GM18505 (cell line): Measurements from ENCODE around the gene COPS4.
"Not testable (repeated sequence)": the region's sequence is repeated elsewhere in the genome, so short reads cannot be mapped to it uniquely, and the experiment has no call there.

Experiments used
- ATAC-seq: cut with Tn5 transposase; IDR thresholded peaks from one replicate; pipeline ENCODE4 v1.9.1; 2021; ENCODE audit not compliant: unreplicated experiment
- POLR2A ChIP-seq: IDR thresholded peaks from 4 replicates; pipeline ENCODE4 v1.6.1; 2011; ENCODE audit warnings: borderline replicate concordance; ENCODE audit not compliant: insufficient read depth, insufficient read length; ENCODE audit errors: extremely low read depth

Gene COPS4

DNA sequence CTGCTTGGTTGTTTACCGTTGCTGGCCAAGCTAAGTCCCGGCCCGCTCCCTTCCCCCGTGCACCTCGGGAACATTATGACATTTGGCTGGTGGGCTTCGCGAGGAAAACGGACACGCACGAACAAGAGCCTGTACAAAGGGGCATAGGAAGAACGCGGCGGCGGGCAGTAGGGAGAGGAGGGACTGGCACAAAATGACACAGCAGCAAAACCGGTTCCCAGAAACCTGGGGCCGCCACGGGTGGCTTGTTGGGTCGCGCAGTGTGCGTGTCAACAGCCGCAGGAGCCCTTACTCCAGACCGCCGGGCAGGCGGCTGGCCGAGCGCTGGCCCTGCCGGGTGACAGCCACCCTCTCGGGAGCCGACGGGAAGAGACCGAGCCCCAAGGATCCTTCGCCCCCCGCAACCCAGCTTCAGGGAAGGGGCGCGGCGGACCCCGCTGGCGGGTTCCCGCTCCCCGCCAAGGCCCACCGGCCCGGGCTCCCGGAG, 22.7 kb upstream of the COPS4 start:
- TF ChIP-seq POLR2A = no peak
- ATAC-seq = peak; percentile 14

DNA sequence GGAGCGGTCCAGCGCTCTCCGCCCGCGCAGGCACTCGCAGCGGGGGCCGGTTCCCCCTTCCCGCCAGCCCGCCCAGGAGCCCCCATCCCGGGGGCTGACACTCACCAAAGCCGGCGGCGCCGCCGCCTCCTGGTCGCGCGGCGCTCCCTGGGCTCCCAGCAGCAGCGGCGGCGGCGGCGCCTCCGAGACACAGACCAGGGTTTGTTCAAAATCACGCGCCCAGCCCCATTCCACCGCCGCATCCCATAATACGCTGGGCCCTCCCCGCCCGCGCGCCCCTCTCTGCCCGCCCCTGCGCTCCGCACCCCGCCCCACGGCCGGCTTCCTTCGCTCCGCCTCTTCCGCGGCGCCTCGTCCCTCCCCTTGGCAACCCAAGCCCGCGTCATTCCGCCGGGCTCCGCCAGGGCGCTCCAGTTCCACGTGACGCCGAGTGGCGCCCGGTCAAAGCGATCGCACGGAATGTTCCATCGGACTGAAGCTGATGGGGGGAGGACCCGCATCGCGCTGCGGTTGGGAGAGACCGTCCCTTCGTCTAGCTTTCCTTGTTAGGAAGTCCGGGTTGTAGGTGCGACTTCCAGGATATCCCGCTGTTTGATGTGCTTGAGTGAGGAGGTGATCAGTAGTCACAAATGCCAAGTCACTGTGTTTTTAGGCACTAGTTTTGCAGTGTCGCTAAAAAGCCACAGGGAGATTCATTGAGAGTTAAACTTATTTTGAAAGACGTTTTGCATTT, 22.1 kb upstream of the COPS4 start:
- peak; percentile 82 for ATAC-seq
- TF ChIP-seq POLR2A = peak; percentile 78

DNA sequence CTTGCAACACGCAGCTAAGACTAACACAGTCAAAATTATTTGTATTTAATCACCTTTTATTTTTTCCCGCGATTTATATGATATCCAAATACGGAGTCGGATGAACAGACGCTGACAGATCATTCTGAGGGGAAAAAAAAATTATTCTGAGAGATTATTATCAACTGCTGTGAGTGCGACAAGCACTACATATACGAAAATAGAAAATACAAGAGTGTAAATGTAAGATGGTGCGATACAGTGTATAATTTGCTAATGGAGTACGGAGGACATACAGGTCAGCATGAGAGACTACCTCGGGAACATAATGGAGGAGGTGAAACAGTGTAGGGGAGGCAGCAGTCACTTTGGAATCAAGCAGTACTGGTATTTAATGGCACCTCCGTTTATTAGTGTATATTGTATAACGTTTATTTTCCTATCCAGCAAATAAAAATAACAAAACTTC, 21.5 kb upstream of the COPS4 start:
- no peak for TF ChIP-seq POLR2A
- no peak for ATAC-seq

DNA sequence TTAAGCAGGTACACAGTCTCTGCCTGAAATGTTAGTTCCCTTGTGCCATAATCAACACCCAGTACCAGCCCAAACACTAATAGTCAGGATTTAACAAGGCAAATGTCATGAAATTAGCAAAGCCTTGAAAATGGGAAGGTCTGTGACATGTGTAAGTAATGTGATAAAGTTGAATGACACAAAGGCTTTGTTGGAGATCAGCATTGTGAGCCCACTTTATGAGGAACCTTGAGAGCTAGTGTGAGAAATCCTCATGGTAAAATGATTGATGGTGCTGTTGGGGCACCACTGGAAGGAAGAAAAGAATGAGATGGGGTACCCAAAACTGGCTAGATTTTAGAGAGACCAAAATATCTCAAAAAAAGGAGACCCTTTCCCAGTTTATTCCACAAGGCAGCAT, 21.1 kb upstream of the COPS4 start:
- no peak for TF ChIP-seq POLR2A
- ATAC-seq = no peak

DNA sequence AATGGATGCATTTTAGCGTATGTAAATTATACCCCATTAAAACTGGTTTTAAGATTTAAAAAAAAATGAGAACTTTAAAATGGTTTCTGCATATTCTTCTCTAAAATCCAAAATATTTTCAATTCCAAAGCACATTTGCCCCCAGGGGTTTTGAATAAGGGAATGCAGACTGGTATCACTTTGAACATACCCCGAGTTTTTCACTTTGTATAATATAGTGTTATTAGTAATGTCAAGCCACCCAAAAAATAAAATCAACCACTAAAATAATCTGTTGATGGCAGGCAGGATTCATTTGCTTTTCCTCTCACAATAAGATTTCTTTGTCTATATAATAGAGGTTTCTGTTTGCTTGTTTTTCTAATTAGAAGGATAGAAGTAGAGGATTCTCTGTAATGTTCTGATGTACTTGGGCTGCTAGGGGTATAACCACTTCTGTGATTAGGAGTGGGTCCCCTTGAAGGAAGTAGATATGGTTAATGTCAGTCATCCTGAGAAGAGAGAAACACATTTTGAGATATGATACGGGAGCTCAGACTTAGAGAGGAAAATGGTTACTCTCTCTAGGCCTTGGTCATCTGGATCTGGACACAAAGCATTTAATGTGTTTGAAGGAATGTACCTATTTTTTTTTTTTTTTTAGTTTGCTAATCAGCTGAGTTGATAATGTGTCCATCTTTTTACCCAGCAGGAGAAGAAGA, 15.0 kb upstream of the COPS4 start:
- no peak for TF ChIP-seq POLR2A
- ATAC-seq = no peak

DNA sequence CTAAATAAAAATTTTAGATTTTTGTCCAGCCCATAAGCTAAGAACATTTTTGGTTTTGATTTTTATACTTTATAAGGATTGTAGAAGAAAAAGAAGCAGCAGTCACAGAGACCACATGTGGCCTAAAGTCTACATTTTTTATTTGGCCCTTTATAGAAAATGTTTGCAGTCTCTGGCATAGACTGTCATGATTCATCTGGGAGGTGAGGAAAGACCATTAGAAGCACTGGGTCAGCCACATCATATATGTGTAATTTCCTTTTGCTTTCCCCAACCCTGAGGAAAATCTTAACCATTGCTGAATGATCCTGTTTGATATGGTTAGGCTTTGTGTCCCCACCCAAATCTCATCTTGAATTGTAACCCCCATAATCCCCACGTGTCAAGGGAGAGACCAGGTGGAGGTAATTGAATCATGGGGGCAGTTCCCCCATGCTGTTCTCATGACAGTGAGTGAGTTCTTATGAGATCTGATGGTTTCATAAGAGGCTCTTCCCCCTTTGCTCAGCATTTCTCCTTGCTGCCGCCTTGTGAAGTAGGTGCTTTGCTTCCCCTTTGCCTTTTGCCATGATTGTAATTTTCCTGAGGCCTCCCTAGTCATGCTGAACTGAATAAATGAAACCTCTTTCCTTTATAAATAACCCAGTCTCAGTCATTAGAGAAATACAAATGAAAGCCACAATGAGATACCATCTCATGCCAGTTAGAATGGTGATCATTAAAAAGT, 12.1 kb upstream of the COPS4 start:
- no peak for TF ChIP-seq POLR2A

DNA sequence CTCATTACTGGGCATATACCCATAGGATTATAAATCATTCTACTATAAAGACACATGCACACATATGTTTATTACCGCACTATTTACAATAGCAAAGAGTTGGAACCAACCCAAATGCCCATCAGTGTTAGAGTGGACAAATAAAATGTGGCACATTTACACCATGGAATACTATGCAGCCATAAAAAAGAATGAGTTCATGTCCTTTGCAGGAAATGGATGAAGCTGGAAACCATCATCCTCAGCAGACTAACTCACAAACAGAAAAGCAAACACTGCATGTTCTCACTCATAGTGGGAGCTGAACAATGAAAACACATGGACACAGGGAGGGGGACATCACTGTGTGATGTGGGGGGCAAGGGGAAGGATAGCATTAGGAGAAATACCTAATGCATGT, 11.4 kb upstream of the COPS4 start:
- ATAC-seq = not testable (repeated sequence)

More for the DNA sequence above, 12.1 kb upstream of the COPS4 start:
- ATAC-seq = no peak

DNA sequence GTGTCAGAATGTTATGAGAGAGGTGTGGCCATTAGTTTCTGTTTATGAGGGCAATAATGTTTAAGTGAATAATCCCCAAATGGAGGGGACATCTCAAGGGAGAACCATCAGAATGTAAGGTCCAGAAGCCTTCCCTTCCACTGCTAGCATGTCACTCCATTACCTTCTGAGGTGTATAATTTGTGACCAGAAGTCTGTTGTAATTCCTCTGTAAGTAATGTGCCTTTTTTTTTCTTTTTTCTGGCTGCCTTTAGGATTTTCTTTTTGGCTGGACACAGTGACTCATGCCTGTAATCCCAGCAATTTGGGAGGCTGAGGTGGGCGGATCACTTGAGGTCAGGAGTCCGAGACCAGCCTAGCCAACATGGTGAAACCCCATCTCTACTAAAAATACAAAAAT, 10.8 kb upstream of the COPS4 start:
- no peak for ATAC-seq
- TF ChIP-seq POLR2A = no peak

DNA sequence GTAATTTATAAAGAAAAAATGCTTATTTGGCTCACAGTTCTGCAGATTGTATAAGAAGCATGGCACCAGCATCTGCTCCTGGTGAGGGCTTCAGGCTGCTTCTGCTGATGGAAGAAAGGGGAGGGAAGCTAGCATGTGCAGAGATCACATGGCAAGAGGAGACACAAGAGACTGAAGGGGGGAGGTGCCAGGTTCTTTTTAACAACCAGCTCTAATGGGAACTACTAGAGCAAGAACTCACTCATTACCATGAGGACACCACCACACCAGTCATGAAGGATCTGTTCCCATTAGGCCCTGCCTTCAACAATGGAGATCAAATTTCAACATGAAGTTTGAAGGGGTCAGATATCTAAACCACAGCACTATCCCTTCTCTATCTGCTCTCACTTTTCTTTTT, 9.4 kb upstream of the COPS4 start:
- no peak for TF ChIP-seq POLR2A
- no peak for ATAC-seq

DNA sequence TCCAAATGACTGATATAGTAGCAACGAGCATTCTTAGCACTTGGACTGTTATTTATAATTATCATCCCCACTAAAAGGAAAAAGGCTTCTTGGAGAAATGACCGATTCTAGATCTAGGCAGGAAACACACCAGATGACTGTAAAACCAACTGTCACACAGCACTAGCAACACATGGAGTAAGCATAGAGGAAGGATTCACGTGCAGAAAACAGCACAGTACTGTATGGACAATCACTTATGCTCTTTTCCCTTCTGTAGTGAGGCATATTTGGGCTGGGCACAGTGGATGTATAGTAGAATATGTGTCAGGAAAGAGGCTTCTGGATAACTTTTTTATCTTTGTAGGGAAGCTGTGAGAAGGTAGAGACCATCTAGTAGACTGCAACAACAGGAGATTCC, 6.0 kb upstream of the COPS4 start:
- no peak for TF ChIP-seq POLR2A
- no peak for ATAC-seq

DNA sequence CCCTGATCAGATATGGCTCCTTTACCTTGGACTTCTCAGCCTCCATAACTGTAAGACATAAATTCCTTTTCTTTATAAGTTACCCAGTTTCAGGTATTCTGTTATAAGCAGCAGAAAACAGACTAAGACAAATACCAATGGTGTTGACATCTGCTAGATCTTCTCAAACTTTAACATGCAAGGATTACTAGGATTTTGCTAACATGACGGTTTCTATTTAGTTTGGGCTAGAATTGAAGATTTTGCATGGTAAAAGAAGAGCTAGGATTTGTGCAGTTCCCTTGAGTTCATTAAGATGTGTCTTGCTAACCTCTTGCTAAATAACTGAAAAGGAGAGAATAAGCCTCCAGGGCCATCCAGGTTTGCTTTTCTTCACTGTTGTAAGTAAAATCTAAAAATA, 5.3 kb upstream of the COPS4 start:
- ATAC-seq = no peak
- no peak for TF ChIP-seq POLR2A

DNA sequence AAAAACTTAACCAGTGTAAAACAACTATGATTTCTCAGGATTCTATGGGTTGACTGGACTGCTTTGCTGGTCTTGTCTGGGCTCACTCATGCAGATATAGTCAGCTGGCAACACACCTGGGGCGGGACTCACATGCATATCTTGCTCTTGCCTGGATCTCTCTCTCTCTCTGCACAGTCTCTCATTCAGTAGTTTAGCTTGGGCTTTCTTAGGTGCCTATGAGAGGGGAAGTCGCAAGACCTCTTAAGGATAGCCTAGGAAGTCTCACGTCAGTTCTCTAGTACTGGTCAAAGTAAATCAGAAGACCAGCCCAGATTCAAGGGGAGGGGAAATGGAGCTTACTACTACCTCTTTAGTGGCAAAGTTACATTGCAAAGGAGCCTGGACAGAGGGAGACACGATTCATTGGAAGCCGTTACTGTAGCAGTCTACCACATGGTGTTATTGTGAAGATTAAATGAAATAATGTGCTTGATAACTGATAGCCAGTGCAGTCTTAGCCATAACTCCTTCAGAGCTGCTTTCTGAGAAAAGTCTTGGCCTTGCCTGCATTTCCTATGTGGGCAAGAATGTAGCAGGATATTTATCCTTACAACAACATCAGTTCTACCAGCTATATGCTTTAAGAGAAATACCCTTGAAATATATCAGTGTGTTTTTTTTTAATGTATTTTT, 2.1 kb downstream of the COPS4 start:
- no peak for TF ChIP-seq POLR2A
- no peak for ATAC-seq

DNA sequence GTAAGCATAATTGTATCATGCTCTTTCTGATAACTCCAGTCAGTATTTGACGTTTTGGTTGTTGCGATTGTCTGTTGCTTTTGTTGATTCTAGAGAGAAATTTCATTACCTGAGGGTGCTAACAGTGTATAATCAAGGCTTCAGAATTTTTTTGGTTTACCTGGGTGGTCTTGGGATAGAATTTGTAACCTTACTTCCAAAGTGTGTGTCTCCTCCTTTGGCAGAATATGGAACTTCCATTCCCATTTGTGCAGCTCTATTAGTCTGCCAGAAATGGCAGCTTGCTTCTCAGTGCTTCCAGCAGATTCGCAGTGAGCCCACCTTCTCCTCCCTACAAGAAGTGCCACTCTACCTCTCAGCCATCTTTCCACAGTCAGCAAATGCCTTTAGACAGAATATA, 5.3 kb downstream of the COPS4 start:
- no peak for TF ChIP-seq POLR2A
- ATAC-seq = no peak

DNA sequence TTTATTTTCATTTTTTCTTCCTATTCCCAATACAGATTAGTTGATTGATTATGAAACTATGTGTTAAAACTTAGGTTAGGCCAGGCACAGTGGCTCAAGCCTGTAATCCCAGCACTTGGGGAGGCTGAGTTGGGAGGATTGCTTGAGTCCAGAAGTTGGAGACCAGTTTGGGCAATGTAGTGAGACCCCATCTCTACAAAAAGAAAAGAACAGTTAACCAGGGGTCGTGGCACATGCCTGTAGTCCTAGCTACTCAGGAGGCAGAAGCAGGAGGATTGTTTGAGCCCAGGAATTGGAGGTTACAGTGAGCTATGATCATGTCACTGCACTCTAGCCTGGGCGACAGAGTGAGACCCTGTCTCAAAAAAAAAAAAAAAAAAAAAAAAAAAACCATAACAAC, 8.2 kb downstream of the COPS4 start:
- ATAC-seq = not testable (repeated sequence)

DNA sequence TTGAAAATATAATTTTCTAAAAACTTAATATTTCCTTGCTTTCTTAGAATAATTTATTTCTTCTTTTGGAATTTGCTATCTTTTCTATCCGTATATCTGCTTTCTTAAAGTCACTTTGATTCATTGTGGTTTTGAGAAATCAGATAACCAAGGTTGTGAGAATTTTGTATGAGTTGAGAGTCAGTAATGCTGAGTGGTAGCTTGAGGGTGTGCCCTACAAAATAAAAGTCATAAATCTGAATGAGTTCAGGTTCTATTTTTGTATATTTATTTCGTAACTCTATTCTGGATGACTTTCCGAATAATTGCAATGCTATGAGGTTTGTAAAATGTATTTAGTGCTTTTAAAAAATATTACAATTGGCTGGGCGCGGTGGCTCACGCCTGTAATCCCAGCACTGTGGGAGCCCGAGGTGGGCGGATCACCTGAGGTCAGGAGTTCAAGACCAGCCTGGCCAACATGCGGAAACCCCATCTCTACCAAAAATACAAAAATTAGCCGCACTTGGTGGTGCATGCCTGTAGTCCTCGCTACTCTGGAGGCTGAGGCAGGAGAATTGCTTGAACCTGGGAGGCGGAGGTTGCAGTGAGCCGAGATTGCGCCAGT, 8.9 kb downstream of the COPS4 start:
- TF ChIP-seq POLR2A = no peak
- no peak for ATAC-seq
